HG02884 (cell line): Measurements from ENCODE around the gene MRPL12.
"Not testable (repeated sequence)": the region's sequence is repeated elsewhere in the genome, so short reads cannot be mapped to it uniquely, and the experiment has no call there.

Experiments used
- ATAC-seq: cut with Tn5 transposase; IDR thresholded peaks from one replicate; pipeline ENCODE4 v1.9.1; 2021; ENCODE audit warnings: mild to moderate bottlenecking, moderate library complexity; ENCODE audit not compliant: unreplicated experiment

MRPL12 gene

DNA sequence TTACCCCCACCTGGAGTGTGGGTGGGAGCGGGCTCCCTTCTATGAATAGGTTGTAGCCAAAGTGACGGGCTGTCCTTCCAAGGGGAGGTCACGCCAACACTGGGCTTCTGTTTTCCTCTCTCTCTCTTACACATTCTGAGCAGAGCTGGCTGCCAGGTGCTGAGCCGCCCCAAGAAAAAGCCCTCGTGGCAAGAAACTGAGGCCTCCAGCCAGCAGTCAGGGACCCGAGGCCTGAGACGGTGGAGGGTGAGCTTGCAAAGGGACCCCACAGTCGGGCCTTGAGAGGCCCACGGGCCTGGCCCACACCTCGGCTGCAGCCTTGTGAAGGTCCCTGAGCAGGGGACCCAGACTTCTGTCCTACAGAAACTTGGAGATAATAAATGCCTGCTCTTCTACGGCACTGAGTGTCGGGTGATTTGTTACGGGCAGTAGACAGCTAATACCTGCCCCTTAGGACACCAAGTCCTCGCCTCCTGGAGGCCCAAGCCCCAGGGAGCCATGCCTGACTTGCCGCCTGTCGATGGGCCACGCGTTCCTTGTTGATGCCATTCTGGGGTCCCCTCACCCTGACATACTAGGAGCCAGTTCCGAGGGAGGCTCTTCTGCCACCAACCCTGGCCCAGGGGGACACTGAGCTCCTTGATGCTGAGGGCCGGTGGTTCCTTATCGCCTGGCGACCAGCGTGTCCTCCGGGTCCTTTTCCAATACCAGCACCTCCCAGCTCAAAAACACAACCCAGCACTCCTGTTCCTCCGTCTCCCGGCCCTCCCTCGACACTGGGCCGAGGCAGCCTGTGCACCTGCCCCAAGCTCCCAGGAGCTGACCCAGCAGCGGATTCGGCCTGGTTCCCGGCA is 35.0 kb downstream of the MRPL12 start:
- no peak for ATAC-seq

GRCh38 chr17:81738801-81739393 is 35.7 kb downstream of the MRPL12 start:
- no peak for ATAC-seq

- not testable (repeated sequence) for ATAC-seq
Measured at GRCh38 chr17:81739593-81739992, 36.4 kb downstream of the MRPL12 start.

- no peak for ATAC-seq
Measured at GRCh38 chr17:81740395-81740961, 37.3 kb downstream of the MRPL12 start.

DNA sequence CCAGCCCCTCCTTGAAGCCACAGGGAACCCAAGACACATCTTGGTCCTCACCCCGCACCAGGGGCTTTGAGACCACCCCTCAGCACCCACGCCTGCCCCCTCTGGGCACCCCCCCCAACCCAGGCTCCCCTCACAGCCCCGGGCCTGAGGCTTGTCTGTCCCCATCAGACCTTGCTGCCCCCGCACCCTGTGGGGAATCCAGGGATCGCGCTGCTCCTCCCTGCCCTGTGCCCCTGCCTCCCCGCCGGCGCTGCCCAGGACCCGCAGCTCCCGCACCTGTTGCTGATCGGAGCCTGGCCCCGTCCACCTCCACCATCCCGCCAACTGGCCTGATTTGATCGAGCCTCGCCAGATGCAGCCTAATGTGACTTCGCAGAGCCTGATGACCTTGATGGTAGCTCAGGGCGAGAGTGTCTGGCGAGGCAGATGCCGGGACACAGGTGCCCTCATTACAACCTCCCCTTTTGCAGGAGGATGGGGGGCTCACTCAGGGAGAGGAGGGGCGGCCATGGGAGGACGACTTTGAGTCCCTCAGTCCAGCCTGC is 38.0 kb downstream of the MRPL12 start:
- no peak for ATAC-seq

DNA sequence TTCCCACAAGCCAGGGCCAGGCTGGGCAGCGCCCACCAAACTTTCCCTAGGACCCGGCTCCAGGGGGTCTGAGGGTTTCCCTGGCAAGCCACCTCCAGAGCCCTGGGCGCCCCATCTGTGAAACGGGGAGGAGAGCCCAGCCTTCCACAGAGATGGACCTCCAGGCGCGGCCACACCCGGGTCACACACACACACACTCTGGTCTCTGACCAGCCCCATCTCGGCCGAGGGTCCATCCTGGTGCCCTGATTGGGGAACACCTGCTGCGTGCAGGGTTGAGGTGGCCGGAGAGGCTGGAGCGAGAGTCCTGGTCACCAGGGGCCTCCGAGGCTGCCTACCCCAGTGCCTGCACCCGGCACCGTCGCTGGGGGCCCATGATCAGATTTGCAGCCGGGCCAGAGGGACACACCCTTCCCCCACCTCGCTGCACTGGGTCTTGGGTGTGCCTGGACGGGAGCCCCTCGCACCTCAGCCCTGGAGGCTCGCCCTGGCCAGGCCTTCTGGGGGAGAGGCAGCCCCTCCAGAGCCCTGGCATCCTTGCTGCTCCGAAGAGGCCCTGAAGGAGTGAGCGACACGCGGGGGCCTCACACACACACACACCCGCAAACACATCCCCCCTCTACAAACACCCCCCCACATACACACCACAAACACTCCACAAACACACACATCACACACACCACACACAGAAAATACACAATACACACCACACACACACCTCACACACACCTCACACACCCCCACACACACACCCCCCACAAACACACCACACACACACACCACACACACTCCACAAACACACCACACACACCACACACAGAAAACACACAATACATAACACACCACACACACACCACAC is 38.7 kb downstream of the MRPL12 start:
- ATAC-seq: no peak
